ENCODE data around the gene PSMB11. TPM values are rescaled to one million over a fixed set of nuclear protein-coding genes. Genes with fewer than 3 reads are reported as not detected.

PSMB11 gene
- total and polyA plus RNA-seq, 10 of the 15 experiments (the other 5 are each of a cell fraction or from before 2014, with no cell fraction given): not detected

- ChIA-PET CTCF (interaction anchor here (1.0 to 18.3 kb wide), 4 partner anchors 12 to 59 kb away, joined by 3 to 853 read pairs (median 44); partner anchors contain the start of gene AJUBA), RAD21 (ENCODE audit: unreplicated experiment) (interaction anchor here (1.0 to 10.8 kb wide), 3 partner anchors 58 to 79 kb away, joined by 3 to 224 read pairs (median 19); partner anchors contain the start of gene AJUBA), SMC1A (ENCODE audit: uncharacterized antibody, unreplicated experiment) (interaction anchor here (0.8 to 6.7 kb wide), 4 partner anchors 46 to 77 kb away, joined by 3 to 77 read pairs (median 4); no protein-coding TSS in a partner anchor), POLR2A (interaction anchor here (1.0 to 2.7 kb wide), 3 partner anchors 46 to 57 kb away, joined by 3 to 8 read pairs (median 4); no protein-coding TSS in a partner anchor)
- no peaks in the 10 kb centered on the region for H3K79me2 ChIP-seq (ENCODE audit: control insufficient read depth, insufficient read depth, low read length)
- no peak for FAIRE-seq
- no peak overlapping the region for H3K4me3 ChIP-seq
- no peak for DNase-seq (ENCODE audit: low read depth, low spot score)
- intact Hi-C loops (cut with micrococcal nuclease; ENCODE audit: unreplicated experiment): no loop called here
- no peaks in the 10 kb centered on the region for H3K9me3 ChIP-seq (replicated peaks; ENCODE audit: control insufficient read depth, insufficient read depth, low read length)
- H3K36me3 ChIP-seq (ENCODE audit: control insufficient read depth in 2 of 2, insufficient read depth in 2 of 2, low read length in 1 of 2): no peaks in the 10 kb centered on the region
- in situ Hi-C loops (cut with MboI): loop anchor here (5.0 kb wide), 1 partner anchor 60 kb away; no protein-coding TSS in a partner anchor
- H4K20me1 ChIP-seq (ENCODE audit: control insufficient read depth, insufficient read depth): no peaks in the 10 kb centered on the region
- TF ChIP-seq ZBTB33 (IDR thresholded peaks at IDR 0.05) (0 out of 2 replicates have a peak, but pooled peaks have one; percentile 39), BCL3 (IDR thresholded peaks at IDR 0.05; ENCODE audit: borderline replicate concordance, insufficient read depth, low read depth, low read length, poor library complexity, severe bottlenecking) (no peak), CTCF (IDR thresholded peaks at IDR 0.05 in 2 of 3, conservative IDR thresholded peaks at IDR 0.05 in 1 of 3; ENCODE audit: control insufficient read depth in 2 of 3, extremely low read depth in 1 of 3, insufficient read depth in 1 of 3, low read depth in 3 of 3, low read length in 3 of 3) (peak in 1 of 3 experiments; percentile 8; a peak in 1 of 6 replicates), BCL11A (IDR thresholded peaks at IDR 0.05; ENCODE audit: low read depth, low read length) (no peak), ZNF274 (IDR thresholded peaks at IDR 0.05; ENCODE audit: insufficient read depth, insufficient read length) (no peak), IRF5 (IDR thresholded peaks at IDR 0.05; ENCODE audit: borderline replicate concordance) (no peak), MEF2A (IDR thresholded peaks at IDR 0.05; ENCODE audit: insufficient read depth, low read depth, low read length) (no peak)
- H3K9ac ChIP-seq (ENCODE audit: control insufficient read depth, insufficient read depth, low read length): no peak overlapping the region
- WGBS (ENCODE audit: insufficient coverage, insufficient replicate concordance, low lambda C conversion rate, missing lambda C conversion rate): 82% methylated on average over 14 of the region's 14 CpGs
- BruUV-seq (replicated peaks): no TSS peak
- no peak overlapping the region for H2AFZ ChIP-seq (ENCODE audit: control insufficient read depth, low read depth, low read length)
- H3K4me1 ChIP-seq (ENCODE audit: control insufficient read depth, insufficient read depth, low read length): peaks cover 12% of the 10 kb centered on the region
- no peak overlapping the region for H3K4me2 ChIP-seq (ENCODE audit: control insufficient read depth, insufficient read depth)
- no peak for ATAC-seq
- no peak overlapping the region for H3K27ac ChIP-seq (ENCODE audit: control insufficient read depth, insufficient read depth)
- H3K27me3 ChIP-seq (replicated peaks in 1 of 2; ENCODE audit: control insufficient read depth in 2 of 2, insufficient read depth in 2 of 2, low read length in 1 of 2): no peaks in the 10 kb centered on the region
Observed at GRCh38 chr14:23052182-23052623, 10.2 kb downstream of the PSMB11 start.
